HG03175 (cell line): ENCODE data around the gene TMEM203.
A peak's percentile ranks its signal among the peaks of the same experiment; 100 is the strongest.

Experiments
- ATAC-seq: cut with Tn5 transposase; IDR thresholded peaks from one replicate; pipeline ENCODE4 v1.9.1; 2021; ENCODE audit warnings: mild to moderate bottlenecking, moderate library complexity; ENCODE audit not compliant: unreplicated experiment

The TMEM203 gene

GRCh38 chr9:137219757-137220316 is 14.4 kb upstream of the TMEM203 start:
- no peak for ATAC-seq

DNA sequence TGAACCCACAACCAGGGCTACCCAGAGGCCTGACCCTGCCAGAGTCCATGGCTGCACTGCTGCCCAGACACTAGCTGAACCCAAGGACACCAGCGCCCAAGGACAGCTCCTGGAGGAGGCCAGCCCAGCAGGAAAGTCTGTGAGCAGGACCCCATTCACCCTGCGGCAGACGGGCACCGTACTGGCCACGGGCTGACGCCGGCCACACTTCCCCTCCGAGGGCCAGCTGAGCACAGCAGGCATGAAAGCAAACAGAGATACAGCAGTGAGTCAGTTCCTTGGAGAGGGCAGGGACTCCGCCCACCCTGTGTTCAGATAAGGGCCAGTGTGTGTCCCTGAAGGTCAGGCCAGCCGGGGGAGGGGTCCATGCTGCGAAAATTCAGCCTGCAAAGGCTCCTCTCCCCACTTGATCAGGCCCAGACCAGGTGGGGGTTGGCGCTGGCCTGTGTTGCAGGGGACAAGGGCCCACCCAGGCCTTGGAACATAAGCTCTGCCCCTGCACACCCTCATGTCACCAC is 13.4 kb upstream of the TMEM203 start:
- no peak for ATAC-seq

DNA sequence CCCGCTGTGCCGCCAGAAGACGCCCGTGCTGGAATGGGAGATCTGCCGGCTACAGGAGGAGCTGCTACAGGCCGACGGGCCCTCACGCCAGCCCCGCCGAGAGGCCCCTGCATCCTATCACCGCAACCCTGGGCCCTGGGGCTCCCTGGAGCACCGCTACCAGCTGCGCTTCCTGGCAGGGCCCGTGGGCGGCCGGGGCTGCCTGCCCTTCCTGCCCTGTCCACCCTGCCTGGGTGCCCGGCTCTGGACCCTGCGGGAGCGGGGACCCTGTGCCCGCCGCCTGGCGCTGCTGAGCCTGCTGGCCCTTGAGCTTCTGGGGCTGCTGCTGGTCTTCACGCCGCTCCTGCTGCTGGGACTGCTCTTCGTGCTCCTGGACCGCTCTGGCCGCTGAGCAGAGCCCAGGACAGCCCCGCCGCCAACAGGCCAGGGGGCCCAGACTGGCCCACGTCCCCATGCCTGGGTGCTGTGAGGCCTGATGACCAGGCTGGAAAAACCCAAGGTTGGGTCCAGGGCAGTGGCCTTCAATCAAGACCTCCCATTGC is 12.8 kb upstream of the TMEM203 start:
- no peak for ATAC-seq

GRCh38 chr9:137217276-137218211 is 12.1 kb upstream of the TMEM203 start:
- no peak for ATAC-seq

DNA sequence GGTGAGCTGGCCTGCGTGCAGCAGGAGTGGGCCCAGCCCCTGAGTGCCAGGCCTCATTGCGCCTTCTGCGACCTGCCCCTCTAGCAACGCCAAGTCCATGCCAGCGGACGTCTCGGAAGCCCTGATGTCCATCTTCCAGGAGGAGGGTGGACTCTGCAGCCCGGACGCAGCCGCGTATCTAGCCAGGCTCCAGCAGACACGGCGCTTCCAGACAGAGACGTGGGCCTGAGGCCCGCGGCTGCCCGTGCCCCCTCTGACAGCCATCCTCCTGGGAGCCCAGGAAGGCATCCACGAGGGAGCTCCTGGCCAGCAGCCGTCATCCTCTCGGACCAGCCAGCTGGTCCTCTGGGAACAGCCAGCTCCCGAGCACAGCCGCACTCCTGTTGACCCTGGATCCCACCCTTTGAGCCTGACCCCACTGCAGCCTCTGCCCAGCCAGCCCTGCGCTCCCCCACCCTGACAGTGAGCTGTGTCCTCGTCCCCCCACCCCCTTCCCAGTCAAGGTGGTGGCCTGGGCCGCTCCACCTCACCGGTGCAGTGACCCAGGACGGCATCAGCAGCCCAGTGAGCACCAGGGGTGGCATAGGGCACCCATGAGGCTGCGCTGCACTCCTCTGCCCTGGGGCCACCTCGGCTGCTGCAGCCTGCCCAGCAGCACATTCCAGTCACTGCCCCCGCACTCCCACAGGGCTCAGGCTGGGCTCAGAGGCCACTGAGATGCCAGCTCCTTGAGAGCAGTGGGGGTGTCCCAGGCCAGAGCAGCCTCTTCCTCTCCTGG is 10.9 kb upstream of the TMEM203 start:
- ATAC-seq: no peak

DNA sequence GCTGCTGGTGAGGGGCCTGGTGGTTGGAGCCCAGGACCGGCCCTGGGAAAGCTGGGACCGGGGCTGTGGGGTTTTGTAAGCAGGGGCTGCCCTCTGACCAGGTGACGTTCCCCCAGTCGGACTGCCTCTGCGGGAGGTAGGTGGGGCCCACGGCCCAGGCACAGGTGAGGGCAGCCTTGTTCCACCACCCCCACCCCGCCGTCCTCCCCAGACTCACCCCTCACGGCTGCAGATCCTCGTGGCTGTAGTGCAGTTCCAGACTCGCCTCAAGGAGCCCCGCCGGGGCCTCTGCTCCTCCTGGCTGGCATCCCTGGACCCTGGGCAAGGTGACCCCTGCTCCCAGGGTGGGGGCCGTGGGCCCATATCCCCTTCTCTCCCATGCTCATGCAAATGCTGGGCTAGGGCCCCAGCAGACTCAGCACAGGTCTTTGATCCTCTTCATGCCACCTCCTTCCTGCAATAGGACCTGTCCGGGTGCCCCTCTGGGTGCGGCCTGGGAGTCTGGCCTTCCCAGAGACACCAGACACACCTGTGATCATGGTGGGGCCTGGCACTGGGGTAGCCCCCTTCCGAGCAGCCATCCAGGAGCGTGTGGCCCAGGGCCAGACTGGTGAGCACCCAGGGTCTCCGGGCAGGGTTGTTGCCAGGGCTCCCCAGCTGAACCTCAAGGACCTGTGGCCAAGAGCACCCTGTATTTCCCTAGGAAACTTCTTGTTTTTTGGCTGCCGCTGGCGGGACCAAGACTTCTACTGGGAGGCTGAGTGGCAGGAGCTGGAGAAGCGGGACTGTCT is 9.9 kb upstream of the TMEM203 start:
- ATAC-seq: no peak

DNA sequence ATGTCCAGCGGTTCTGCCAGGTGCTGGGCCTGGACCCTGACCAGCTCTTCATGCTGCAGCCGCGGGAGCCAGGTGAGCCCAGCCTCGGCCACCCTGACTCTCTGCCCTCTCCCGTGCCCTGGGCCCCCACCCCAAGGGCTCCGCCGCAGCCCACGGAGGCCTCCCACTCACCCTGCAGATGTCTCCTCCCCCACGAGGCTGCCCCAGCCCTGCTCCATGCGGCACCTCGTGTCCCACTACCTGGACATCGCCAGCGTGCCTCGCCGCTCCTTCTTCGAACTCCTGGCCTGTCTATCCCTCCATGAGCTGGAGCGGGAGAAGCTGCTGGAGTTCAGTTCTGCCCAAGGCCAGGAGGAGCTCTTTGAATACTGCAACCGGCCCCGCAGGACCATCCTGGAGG is 9.2 kb upstream of the TMEM203 start:
- no peak for ATAC-seq

DNA sequence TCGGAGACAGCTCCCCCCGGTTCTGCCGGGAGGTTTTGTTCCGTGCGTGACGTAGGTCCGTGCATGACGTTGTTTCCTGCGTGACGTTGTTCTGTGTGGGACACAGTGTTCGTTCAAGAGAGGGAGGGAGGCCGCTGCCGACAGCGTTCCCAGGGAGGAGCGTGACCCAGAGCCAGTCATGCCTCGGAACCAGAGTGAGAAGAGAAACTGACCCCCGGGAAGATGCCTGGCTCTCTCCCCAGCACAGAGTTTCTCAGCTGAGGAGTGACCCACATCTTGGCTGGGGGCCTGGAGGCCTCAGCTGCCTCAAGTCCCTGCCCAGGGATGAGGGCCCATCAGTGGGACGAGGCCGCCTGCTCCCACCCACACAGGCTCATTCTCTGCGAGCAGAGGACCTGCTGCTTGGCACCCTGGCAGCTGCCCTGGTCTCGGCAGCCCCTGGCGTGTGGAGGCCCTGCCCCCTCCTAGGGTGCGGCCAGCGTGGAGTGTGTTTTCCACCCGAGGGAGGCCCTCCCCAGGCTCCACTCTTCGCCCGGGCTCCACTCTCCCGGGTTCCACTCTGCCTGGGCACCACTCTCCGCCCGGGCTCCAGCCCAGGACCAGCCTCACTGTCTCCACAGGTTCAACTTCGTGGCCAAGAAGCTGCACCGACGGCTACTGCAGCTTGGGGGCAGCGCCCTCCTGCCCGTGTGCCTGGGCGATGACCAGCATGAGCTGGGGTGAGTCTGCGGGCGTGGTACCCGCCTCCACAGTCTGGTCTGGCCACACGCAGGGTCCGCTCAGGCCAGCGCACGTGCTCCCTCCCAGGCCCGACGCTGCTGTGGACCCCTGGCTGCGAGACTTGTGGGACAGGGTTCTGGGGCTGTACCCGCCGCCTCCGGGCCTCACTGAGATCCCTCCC is 8.0 kb upstream of the TMEM203 start:
- no peak for ATAC-seq

DNA sequence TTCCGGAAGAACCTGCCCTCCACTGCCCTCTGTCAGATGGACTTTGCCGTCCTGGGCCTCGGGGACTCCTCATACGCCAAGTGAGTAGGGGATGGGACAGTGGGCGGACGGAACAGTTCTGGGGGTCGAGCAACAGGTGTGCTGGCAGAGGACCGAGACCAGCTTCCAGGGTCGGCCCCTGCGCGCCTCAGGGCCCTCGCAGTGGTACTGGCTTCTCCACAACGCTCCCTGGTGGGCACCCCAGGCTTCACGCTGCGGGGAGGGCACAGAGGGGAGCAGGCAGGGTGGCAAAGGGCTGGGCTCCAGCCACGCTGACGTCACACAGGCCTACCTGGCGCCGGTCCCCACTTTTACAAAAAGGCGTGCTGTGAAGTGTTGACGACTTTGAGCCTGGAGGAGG is 7.1 kb upstream of the TMEM203 start:
- ATAC-seq: no peak

DNA sequence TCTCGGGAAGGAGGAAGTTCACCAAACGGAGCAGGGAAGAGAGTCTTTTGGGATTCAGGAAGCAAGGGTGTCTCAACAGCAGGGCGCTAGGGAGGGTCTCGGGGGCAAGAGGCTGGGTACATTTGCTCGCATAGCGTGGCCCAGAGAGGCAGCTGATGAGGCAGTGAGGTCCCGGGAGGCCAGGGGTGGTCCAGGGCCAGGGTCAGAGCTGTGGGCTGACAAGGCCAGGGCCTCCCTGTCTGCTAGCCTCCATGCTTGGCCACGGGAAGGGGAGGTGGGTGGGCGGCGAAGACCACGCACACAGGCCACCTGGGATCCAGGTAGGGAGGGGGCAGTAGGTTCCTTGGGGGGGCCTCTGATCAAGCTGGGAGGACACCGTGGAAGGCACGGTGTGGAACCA is 6.1 kb upstream of the TMEM203 start:
- no peak for ATAC-seq

DNA sequence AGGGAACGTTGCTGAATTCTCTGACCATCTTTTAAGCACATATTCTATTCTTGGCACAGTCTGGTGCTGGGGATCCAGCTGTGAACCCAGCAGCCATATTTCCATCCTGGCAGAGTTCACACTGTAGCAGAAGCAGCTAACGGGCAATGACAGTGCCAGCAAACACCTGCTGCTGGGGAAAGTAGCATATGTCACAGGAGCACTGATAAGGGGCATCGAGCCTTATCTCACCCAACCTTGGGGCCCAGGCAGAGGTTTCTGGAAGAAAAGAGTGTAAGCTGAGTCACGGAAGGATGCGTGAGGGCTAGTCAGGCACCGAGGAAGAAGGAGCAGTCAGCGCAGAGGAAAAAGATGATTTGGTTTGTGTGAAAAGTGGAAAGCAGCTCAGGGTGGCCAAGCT is 1.2 kb upstream of the TMEM203 start:
- ATAC-seq: no peak

DNA sequence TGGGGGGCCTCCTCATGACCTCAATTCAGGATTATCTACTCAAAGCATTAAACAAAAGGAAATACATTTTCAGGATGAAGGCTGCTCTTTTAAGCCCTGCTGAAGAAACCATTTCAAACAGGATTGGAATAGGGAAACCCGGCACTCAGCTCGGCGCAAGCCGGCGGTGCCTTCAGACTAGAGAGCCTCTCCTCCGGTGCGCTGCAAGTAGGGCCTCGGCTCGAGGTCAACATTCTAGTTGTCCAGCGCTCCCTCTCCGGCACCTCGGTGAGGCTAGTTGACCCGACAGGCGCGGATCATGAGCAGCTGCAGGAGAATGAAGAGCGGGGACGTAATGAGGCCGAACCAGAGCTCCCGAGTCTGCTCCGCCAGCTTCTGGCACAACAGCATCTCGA is 720 bp downstream of the TMEM203 start:
- ATAC-seq: no peak

- no peak for ATAC-seq
Observed at GRCh38 chr9:137202966-137203365, 2.5 kb downstream of the TMEM203 start.

- ATAC-seq: no peak
Observed at GRCh38 chr9:137201205-137201868, 4.1 kb downstream of the TMEM203 start.

DNA sequence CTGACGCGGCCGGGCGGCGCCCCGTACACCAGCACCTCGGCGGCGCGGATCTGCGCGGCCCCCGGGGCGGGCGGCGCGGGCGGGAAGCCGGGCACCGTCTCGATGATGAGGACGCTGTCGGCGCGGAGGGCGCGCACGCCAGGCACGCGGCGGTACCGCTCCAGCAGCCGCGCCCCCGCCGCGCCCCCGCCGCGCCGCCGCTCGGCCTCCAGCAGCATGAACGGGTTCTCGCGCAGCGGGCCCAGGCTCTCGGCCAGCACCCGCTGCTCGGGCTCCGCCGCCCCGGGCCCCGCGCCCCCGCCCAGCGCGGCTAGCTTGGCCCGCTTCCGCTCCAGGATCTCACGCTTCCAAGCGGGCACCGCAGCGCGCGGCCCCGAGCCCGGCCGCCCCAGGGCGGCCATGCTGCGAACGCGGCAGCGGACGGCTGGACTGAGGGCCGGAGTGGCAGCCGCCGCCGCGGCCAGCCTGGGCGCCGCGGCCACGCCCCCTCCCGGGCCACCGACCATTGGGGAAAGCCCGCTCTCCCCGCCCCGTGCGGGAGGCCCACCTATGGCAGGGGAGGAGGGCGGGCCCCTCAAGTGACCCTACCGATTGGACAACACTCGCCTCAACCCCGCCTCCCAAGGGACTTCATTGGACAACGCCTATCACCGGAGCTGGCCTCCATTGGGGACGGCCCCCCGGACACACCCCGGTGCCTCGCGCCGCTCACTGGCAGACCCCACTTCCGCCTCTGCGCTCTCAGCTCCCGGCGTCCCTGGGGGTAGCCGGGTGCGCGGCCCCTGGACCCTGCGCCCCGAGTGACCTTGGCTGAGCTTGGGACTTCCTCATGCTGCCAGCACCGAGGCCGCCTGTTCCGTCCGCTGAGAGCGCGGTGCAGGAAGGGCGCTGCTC is 4.9 kb downstream of the TMEM203 start, which contains the start of gene TPRN:
TSS of gene TPRN (minus strand) at position 431 of the 894 bp plus-strand sequence. CDS start at position 401, 30 bp downstream.
- peak; percentile 87 for ATAC-seq

DNA sequence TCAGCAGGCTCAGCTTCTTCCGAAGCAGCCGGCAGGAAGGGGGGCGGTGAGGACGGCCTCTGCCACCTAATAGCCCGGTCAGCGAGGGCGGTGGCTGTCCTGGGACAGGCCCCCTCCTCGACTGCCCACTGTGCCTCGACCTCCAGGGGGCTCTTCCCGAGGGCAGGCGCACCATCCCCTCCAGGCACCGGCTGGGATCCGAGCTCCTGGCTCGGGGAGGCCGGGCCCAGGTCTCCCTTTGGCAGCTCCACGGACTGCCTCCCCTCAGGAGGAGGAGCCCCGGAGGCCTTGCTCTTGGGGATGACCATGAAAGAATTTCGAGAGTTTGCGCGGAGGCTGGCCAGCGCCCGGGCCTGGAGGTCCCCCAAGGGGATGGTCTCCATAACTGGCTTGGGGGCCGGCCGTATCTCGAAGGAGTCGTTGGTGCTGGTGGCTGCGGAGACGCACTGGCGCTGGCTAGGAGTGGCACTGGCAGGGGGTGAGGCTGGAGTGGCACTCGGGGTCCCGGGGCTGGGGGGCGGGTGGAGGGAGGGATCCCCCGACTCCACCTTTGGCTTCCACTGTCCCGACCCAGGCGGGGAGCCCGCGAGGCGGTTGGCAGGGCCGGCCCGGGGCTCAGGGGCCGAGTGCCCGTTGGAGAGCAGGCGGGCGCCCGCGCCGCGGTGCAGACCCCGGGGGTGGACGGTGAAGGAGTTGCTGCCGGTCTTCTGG is 5.9 kb downstream of the TMEM203 start:
- ATAC-seq: no peak

- ATAC-seq: no peak
Observed at GRCh38 chr9:137198902-137199283, 6.6 kb downstream of the TMEM203 start.
